ENCODE results near the gene THRB.

The THRB gene

DNA sequence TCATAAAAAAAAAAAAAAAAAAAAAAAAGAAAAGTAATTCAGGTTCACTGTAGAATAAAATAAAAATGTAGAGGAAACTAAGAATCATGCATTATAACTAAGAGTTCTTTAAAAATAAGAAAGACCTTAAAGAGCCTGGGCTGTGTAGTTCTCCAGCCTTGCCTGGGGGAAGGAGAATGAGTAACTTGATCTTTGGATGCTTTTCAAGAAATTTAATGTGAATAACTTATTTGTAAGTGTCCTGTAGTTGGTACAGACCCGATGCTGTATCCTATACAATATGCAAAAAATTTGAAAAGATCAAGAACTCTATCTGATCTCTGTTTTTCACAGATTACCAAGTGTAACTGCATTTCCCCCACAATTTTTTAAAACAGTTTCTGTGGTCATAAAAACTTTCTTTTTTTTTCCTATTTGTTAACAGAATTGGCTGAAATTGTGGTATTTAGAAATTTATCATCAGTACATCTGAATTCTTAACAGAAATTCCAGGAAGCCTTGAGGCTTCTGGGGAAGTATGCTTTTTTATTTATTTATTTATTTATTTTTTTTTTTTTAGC, 195.3 kb downstream of the THRB start:
- DNase-seq: no peak

- DNase-seq: no peak
Measured at GRCh38 chr3:24296441-24297205, 198.0 kb downstream of the THRB start.

GRCh38 chr3:24294150-24294549, 200.5 kb downstream of the THRB start:
- DNase-seq: no peak

- DNase-seq: no peak
Measured at GRCh38 chr3:24291646-24292045, 203.0 kb downstream of the THRB start.

- no peak for DNase-seq
Measured at GRCh38 chr3:24290596-24290995, 204.1 kb downstream of the THRB start.

GRCh38 chr3:24288496-24289236, 206.0 kb downstream of the THRB start:
- no peak for DNase-seq

- no peak for DNase-seq
Measured at GRCh38 chr3:24287755-24288450, 206.7 kb downstream of the THRB start.

GRCh38 chr3:24286405-24286804, 208.2 kb downstream of the THRB start:
- DNase-seq: no peak

GRCh38 chr3:24278543-24278942, 216.1 kb downstream of the THRB start:
- no peak for DNase-seq

GRCh38 chr3:24273491-24273890, 221.2 kb downstream of the THRB start:
- no peak for DNase-seq

- DNase-seq: no peak
Measured at GRCh38 chr3:24272875-24273274, 221.8 kb downstream of the THRB start.

- DNase-seq: no peak
Measured at GRCh38 chr3:24272408-24272807, 222.2 kb downstream of the THRB start.

DNA sequence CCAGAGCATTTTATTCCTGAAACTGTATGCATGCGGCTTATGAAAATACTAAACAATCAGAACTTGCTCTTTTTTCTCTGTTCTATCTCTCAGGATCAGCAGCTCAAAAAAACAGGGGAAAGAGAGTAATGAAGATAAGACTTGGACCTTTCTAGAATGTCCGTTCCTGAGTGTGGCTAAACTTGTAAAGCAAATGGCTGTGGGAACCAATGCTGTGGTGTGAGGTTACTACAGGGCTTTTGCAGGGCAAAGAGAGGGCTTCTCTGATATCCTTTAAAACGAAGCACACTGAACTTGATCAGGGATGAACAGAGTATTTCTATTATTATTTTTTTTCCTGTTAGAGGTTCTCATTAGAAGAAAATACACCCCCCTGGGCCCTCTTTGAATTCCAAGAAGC, 223.4 kb downstream of the THRB start:
- DNase-seq: no peak

- DNase-seq: no peak
Measured at GRCh38 chr3:24270744-24271143, 223.9 kb downstream of the THRB start.

DNA sequence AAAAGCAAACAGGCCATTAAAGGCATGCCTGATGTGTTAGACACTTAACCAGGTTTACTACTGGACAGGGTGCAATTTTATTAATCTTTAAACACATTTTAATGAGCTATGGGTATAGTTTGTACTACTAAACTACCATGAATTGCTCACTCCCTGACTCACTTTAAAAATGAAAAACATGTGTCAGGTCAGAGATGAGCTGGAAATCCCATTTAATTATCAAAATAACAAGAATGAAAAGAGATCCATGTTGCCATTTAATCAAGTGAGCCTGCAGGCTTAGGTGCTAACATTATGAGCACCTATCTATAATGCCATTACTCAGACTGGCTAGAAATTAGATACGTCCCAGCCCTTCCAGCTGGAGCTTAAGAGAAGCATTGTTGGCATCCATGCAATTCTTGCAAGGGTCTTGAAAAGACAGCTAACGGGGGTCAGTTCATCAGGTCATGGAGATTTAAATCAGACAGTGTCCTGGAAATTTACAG, 224.4 kb downstream of the THRB start:
- DNase-seq: no peak

DNA sequence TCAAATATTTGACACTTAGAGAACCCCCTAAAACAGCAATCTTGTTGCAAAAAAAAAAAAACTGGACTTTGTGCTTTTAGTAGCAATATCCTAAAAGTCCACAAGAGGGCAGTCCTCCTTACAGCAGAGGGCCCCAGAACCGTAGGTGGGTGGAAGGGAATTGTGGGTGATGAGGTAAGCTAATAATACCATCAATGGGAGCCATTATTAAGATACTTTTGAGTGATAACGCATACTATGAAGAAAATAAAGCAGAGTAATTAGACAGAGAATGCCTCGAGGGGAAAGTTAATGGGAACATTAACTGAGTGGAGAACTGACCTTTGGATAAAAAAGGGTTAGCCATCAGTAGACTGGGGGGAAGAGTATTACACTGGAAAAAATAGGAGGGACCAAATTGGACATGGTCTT, 229.9 kb downstream of the THRB start:
- no peak for DNase-seq

DNA sequence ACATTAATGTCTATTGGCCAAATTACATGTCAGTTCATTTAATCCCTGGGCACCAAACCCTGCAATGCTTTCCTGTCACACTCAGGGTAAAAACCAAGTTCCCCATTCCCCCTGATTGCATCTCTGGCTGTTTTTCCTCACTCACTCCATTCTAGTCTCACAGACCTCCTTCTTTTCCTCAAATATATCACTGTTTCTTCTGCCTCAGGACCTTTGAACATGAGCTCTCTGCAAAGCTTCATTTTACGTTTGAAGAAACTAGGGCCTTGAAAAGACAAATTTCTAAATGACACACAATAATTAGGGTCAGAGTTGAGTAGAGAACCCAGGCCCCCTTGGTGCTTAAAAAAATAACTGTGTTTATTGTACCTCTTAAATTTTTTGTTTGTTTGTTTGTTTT, 230.6 kb downstream of the THRB start:
- DNase-seq: no peak

GRCh38 chr3:24263069-24263668, 231.5 kb downstream of the THRB start:
- DNase-seq: no peak

DNA sequence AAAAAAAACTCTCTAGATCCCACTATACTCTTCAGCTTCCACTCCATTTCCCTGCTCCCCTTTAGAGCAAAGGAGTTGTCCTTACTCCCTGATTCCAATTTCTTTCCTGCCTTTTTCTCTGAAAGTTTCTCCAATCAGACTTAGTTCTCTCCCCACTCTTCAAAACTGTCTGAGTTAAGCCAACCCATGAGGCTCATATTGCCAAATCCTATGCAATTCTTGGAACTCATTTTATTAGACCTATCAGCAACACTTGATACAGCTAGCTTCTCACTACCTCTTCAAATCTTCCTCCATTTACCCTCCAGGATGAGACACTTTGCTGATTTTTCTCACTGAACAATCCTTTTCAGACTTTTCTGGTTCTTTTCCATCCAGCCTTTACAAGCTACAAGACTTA, 233.1 kb downstream of the THRB start:
- DNase-seq: no peak

DNA sequence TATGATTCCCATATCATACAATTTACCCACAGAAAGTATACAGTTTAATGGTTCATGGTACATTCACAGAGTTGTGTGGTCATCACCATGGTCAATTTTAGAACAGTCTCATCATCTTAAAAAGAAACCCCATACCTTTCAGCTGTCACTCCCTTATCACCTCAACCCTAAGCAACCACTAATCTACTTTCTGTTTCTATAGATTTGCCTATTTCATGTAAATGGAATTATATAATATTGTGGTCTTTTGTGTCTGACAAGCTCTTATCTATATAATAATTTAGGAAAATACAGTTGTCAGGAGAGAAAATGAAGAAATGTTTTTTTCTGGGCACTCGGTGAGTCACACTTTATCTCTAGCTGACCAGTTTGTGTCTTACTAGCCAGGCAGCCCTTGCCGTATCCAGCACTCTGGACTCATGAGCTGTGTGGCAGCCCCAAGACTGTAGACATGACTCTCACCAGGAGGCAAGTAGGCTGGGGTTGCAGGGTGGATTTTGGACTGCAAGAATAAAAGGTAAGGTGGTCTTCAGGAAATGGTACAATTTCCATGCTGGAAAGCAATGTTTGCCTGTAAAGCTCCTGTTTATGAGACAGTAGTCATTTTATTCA, 234.6 kb downstream of the THRB start:
- DNase-seq: no peak

- DNase-seq: no peak
Measured at GRCh38 chr3:24258727-24259600, 235.7 kb downstream of the THRB start.
